Bronchial epithelial cell (primary cell): ENCODE measurements around the gene MORN5. TPM values are rescaled to one million over a fixed set of nuclear protein-coding genes. Genes with fewer than 3 reads are reported as not detected.

Source experiments
- DNase-seq: peaks from one replicate; pipeline ENCODE4 v3.0.0-alpha.2; 2010; ENCODE audit warnings: low read depth
- FAIRE-seq: peaks from 2 replicates; lab custom pipeline; 2011; peaks lifted over from hg19 to GRCh38; lab: Jason Lieb, UNC
- H3K27me3 ChIP-seq: 2 replicates; pipeline ENCODE4 v1.5.1; 2011; ENCODE audit warnings: low read length; ENCODE audit not compliant: control insufficient read depth, insufficient read depth
- H3K36me3 ChIP-seq: 2 replicates; pipeline ENCODE4 v1.5.1; 2011; ENCODE audit warnings: low read length; ENCODE audit not compliant: control insufficient read depth, insufficient read depth
- H3K4me3 ChIP-seq: 2 replicates; pipeline ENCODE4 v1.5.1; 2011; ENCODE audit warnings: mild to moderate bottlenecking, low read depth, low read length, control low read depth
- CTCF ChIP-seq: IDR thresholded peaks from 2 replicates; pipeline ENCODE4 v1.5.1; 2011; ENCODE audit warnings: mild to moderate bottlenecking, moderate library complexity, low read length, control low read depth, inconsistent platforms; ENCODE audit not compliant: insufficient read depth, severe bottlenecking
- total RNA-seq: library from RNA; depleted of rRNA; stranded (reverse); fragments of >200 nt; gene quantifications from 2 replicates; pipeline ENCODE4 v1.2.1, GENCODE V29; 2014

Gene MORN5
- total RNA-seq, 1 donor from 2014 or later, result not detected

GRCh38 chr9:122155796-122156195 is 3.9 kb upstream of the MORN5 start:
- H3K36me3 ChIP-seq, result peaks cover 3% of the 10 kb centered on the region
- no peak for TF ChIP-seq CTCF
- DNase-seq, result no peak
- H3K27me3 ChIP-seq, result no peaks in the 10 kb centered on the region
- no peak overlapping the region for H3K4me3 ChIP-seq
- FAIRE-seq, result no peak

DNA sequence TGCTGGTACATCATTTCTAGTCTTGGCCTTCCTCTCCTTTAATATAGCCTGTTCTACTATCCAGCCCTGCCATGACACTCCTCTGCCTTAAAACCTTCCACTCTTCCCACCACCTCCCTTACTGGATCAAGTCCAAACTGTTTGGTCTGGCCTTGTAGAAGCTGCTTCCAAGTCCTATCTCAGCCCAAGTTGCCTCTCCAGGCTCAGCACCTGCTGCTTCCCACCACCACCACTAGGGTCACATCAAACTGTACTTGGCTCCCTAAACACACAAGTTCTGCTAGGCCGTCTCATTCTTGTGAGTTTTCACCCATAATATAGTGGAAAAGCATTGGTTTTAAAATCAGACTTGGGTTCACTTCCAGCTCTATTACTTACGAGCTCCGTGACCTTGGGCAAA is 1.5 kb upstream of the MORN5 start:
- TF ChIP-seq CTCF, result peak; percentile 59
- H3K4me3 ChIP-seq, result no peak overlapping the region
- FAIRE-seq (no peak), DNase-seq (peak; percentile 43)
- no peaks in the 10 kb centered on the region for H3K36me3 ChIP-seq
- H3K27me3 ChIP-seq, result no peaks in the 10 kb centered on the region

- H3K27me3 ChIP-seq, result no peaks in the 10 kb centered on the region
- no peak for TF ChIP-seq CTCF
- no peaks in the 10 kb centered on the region for H3K36me3 ChIP-seq
- DNase-seq (no peak), FAIRE-seq (no peak)
- peak overlapping the region; percentile 88 for H3K4me3 ChIP-seq
Observed at GRCh38 chr9:122159925-122160246, 178 bp downstream of the MORN5 start.

- TF ChIP-seq CTCF, result no peak
- Histone ChIP-seq H3K4me3 (no peak overlapping the region), H3K36me3 (no peaks in the 10 kb centered on the region), H3K27me3 (peaks cover 1% of the 10 kb centered on the region)
- DNase-seq (no peak), FAIRE-seq (no peak)
Observed at GRCh38 chr9:122162415-122162814, 2.7 kb downstream of the MORN5 start.

- DNase-seq, result no peak
- no peak for FAIRE-seq
- no peaks in the 10 kb centered on the region for H3K36me3 ChIP-seq
- TF ChIP-seq CTCF, result no peak
- H3K4me3 ChIP-seq, result no peak overlapping the region
- peaks cover 1% of the 10 kb centered on the region for H3K27me3 ChIP-seq
Observed at GRCh38 chr9:122164286-122164685, 4.6 kb downstream of the MORN5 start.

DNA sequence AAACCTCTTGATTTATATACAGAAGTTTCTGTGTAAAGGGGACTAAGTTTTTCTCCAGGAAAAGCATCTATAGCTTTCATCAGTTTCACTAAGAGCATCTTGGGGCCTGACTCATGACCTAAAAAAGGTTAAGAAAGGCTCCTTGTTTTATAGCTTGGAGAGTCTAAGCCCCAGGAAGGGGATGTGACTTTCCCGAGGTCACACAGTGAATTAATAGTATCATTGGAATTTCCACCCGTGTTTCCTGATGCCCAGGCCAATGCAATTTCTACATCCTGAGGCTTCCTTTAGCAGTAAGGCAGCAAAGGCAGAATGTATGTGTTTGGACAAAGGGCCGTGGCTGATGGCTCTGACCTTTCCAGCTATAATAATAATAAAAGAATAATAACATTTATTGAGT is 8.6 kb downstream of the MORN5 start:
- Histone ChIP-seq H3K4me3 (no peak overlapping the region), H3K27me3 (peaks cover 5% of the 10 kb centered on the region), H3K36me3 (no peaks in the 10 kb centered on the region)
- TF ChIP-seq CTCF, result no peak
- DNase-seq (no peak), FAIRE-seq (no peak)
